H1 (cell line): ENCODE results near the gene PER2. TPM values are rescaled to one million over a fixed set of nuclear protein-coding genes. Genes with fewer than 3 reads are reported as not detected.

Experiments
- CTCF ChIA-PET: fragments of 300-600 bp; sonication (Branson Sonifier 250); formaldehyde crosslinking; loops from one replicate; lab custom pipeline; 2021; ENCODE audit not compliant: partially characterized antibody; lab: Charles Lee
- POLR2A ChIA-PET: fragments of 300-600 bp; sonication (Branson Sonifier 250); formaldehyde crosslinking; loops from one replicate; lab custom pipeline; 2021; ENCODE audit warnings: inconsistent platforms; ENCODE audit not compliant: partially characterized antibody; lab: Charles Lee
- DNase-seq, 2 experiments: peaks; one replicate each; pipeline versions ENCODE4 v3.0.0 to v3.0.0-alpha.2; 2010 to 2022; ENCODE audit warnings: low spot score in 2 of 2, low read depth in 1 of 2, mixed read lengths in 1 of 2
- FAIRE-seq: peaks from 2 replicates; lab custom pipeline; 2011; peaks lifted over from hg19 to GRCh38; lab: Jason Lieb, UNC
- H2AFZ ChIP-seq: 2 replicates; pipeline ENCODE4 v1.8.1; 2012; ENCODE audit warnings: low read length, inconsistent platforms
- H2AK5ac ChIP-seq: 2 replicates; pipeline ENCODE4 v1.6.1; 2013; ENCODE audit warnings: low read depth, low read length
- H2BK120ac ChIP-seq: replicated peaks from 2 replicates; pipeline ENCODE3; 2013; ENCODE audit warnings: low read depth, low read length, inconsistent platforms
- H2BK12ac ChIP-seq: 2 replicates; pipeline ENCODE4 v1.6.1; 2013; ENCODE audit warnings: low read depth, low read length
- H2BK15ac ChIP-seq: 2 replicates; pipeline ENCODE4 v1.6.1; 2013; ENCODE audit warnings: low read length
- H2BK20ac ChIP-seq: 2 replicates; pipeline ENCODE4 v1.6.1; 2013; ENCODE audit warnings: low read length
- H2BK5ac ChIP-seq: 2 replicates; pipeline ENCODE4 v1.6.1; 2013; ENCODE audit warnings: low read depth, low read length
- H3K14ac ChIP-seq: 2 replicates; pipeline ENCODE4 v1.6.1; 2013; ENCODE audit warnings: inconsistent platforms; ENCODE audit not compliant: insufficient read length
- H3K18ac ChIP-seq: 2 replicates; pipeline ENCODE4 v1.6.1; 2013; ENCODE audit warnings: low read length; ENCODE audit errors: extremely low read depth
- H3K23ac ChIP-seq: 2 replicates; pipeline ENCODE4 v1.6.1; 2013; ENCODE audit warnings: inconsistent platforms; ENCODE audit not compliant: insufficient read length
- H3K23me2 ChIP-seq: 2 replicates; pipeline ENCODE4 v1.6.1; 2013; ENCODE audit warnings: low read depth, low read length
- H3K27ac ChIP-seq: 2 replicates; pipeline ENCODE4 v1.6.1; 2011; ENCODE audit warnings: low read depth, low read length, inconsistent platforms
- H3K27me3 ChIP-seq, 4 experiments: replicated peaks in 1 of 4; 1 replicate in 1 of 4; 2 replicates in 3 of 4; pipeline versions ENCODE4 v1.6.1 to v1.8.1; 2011 to 2013; ENCODE audit warnings: low read length in 3 of 4, mild to moderate bottlenecking in 3 of 4, inconsistent platforms in 2 of 4, mixed read lengths in 2 of 4, moderate library complexity in 1 of 4; ENCODE audit not compliant: control insufficient read depth in 3 of 4, insufficient read depth in 3 of 4; ENCODE audit errors: extremely low read depth in 1 of 4
- H3K36me3 ChIP-seq, 4 experiments: 2 replicates each; pipeline versions ENCODE4 v1.6.1 to v1.8.1; 2011 to 2013; ENCODE audit warnings: mild to moderate bottlenecking in 4 of 4, low read length in 3 of 4, moderate library complexity in 2 of 4, control low read depth in 1 of 4, inconsistent platforms in 1 of 4; ENCODE audit not compliant: insufficient read depth in 4 of 4, control insufficient read depth in 2 of 4
- H3K4ac ChIP-seq: replicated peaks from 2 replicates; pipeline ENCODE3; 2013; ENCODE audit warnings: low read length, low read depth, mixed read lengths, inconsistent platforms; ENCODE audit not compliant: insufficient read length
- H3K4me1 ChIP-seq, 4 experiments: replicated peaks in 1 of 4; 1 replicate in 1 of 4; 2 replicates in 3 of 4; pipeline versions ENCODE4 v1.6.1 to v1.8.1; 2011 to 2013; ENCODE audit warnings: low read length in 3 of 4, inconsistent platforms in 2 of 4, mixed read lengths in 1 of 4; ENCODE audit not compliant: insufficient read depth in 4 of 4, control insufficient read depth in 3 of 4
- H3K4me2 ChIP-seq, 2 experiments: 2 replicates each; pipeline versions ENCODE4 v1.6.1 to v1.8.1; 2011 to 2013; ENCODE audit warnings: low read depth in 2 of 2, low read length in 2 of 2, control low read depth in 1 of 2, inconsistent platforms in 1 of 2, mild to moderate bottlenecking in 1 of 2; ENCODE audit not compliant: insufficient read depth in 1 of 2
- H3K4me3 ChIP-seq, 4 experiments: fragments of 200-600, 300-600 bp in 1 of 4; sonication (generic), shearing (Covaris generic), sonication (Bioruptor Twin) in 1 of 4; 2 replicates each; pipeline versions ENCODE4 v1.5.1 to v1.8.1; 2011 to 2016; ENCODE audit warnings: low read length in 4 of 4, low read depth in 3 of 4, control low read depth in 2 of 4, inconsistent platforms in 2 of 4, mild to moderate bottlenecking in 2 of 4, mixed read lengths in 1 of 4, moderate library complexity in 1 of 4; ENCODE audit not compliant: insufficient read depth in 2 of 4; ENCODE audit errors: extremely low read depth in 1 of 4
- H3K56ac ChIP-seq: replicated peaks from 2 replicates; pipeline ENCODE3; 2013; ENCODE audit warnings: low read depth, mild to moderate bottlenecking, mixed read lengths, low read length, inconsistent platforms; ENCODE audit not compliant: insufficient read length
- H3K79me1 ChIP-seq: 2 replicates; pipeline ENCODE4 v1.6.1; 2013; ENCODE audit warnings: low read depth, low read length, control low read depth
- H3K79me2 ChIP-seq, 2 experiments: 2 replicates each; pipeline versions ENCODE4 v1.6.1 to v1.8.1; 2012 to 2013; ENCODE audit warnings: low read length in 2 of 2, mild to moderate bottlenecking in 2 of 2, inconsistent platforms in 1 of 2; ENCODE audit not compliant: insufficient read depth in 2 of 2, control insufficient read depth in 1 of 2
- H3K9ac ChIP-seq, 4 experiments: replicated peaks in 1 of 4; 1 replicate in 1 of 4; 2 replicates in 3 of 4; pipeline versions ENCODE4 v1.6.1 to v1.8.1; 2011 to 2013; ENCODE audit warnings: low read depth in 3 of 4, low read length in 3 of 4, control low read depth in 2 of 4, mild to moderate bottlenecking in 2 of 4, moderate library complexity in 2 of 4, inconsistent platforms in 1 of 4; ENCODE audit errors: extremely low read depth in 1 of 4
- H3K9me3 ChIP-seq, 2 experiments: 2 replicates each; pipeline versions ENCODE4 v1.6.1 to v1.8.1; 2012 to 2013; ENCODE audit warnings: mild to moderate bottlenecking in 2 of 2, moderate library complexity in 2 of 2, control low read depth in 1 of 2, inconsistent platforms in 1 of 2, low read depth in 1 of 2, low read length in 1 of 2, mixed read lengths in 1 of 2; ENCODE audit not compliant: insufficient read depth in 2 of 2
- H4K20me1 ChIP-seq, 2 experiments: replicated peaks in 1 of 2; 2 replicates each; pipeline versions ENCODE3 to v1.8.1; 2011 to 2013; ENCODE audit warnings: inconsistent platforms in 2 of 2, low read length in 2 of 2, mild to moderate bottlenecking in 1 of 2; ENCODE audit not compliant: insufficient read depth in 2 of 2, control insufficient read depth in 1 of 2
- H4K5ac ChIP-seq: 2 replicates; pipeline ENCODE4 v1.6.1; 2013; ENCODE audit warnings: low read length, low read depth, mixed read lengths, inconsistent platforms; ENCODE audit not compliant: insufficient read length
- H4K8ac ChIP-seq: 2 replicates; pipeline ENCODE4 v1.8.0; 2013; ENCODE audit warnings: mild to moderate bottlenecking, moderate library complexity, low read length, inconsistent platforms; ENCODE audit not compliant: insufficient read depth; ENCODE audit errors: extremely low read depth
- H4K91ac ChIP-seq: replicated peaks from 2 replicates; pipeline ENCODE3; 2013; ENCODE audit warnings: low read length, mixed read lengths, inconsistent platforms; ENCODE audit not compliant: insufficient read length
- CTBP2 ChIP-seq: IDR thresholded peaks from 2 replicates; pipeline ENCODE4 v1.7.0; 2011; ENCODE audit warnings: borderline replicate concordance, mild to moderate bottlenecking, moderate library complexity, mixed read lengths, low read length; ENCODE audit not compliant: insufficient read depth, insufficient read length
- EZH2 ChIP-seq: fragments of 200-600 bp; sonication (generic); IDR thresholded peaks from 2 replicates; pipeline ENCODE4 v1.7.1; 2012; ENCODE audit warnings: low read depth, mild to moderate bottlenecking, moderate library complexity, low read length, inconsistent platforms; ENCODE audit not compliant: severe bottlenecking
- FOSL1 ChIP-seq: IDR thresholded peaks from 2 replicates; pipeline ENCODE4 v1.6.1; 2011; ENCODE audit warnings: mild to moderate bottlenecking, low read depth, low read length, moderate library complexity; ENCODE audit not compliant: insufficient read depth
- GABPA ChIP-seq: IDR thresholded peaks from 2 replicates; pipeline ENCODE4 v1.6.1; 2011; ENCODE audit warnings: mild to moderate bottlenecking, low read length, moderate library complexity, borderline replicate concordance; ENCODE audit not compliant: insufficient read depth
- GTF2F1 ChIP-seq: IDR thresholded peaks from 2 replicates; pipeline ENCODE4 v1.6.1; 2012; ENCODE audit warnings: low read depth, low read length, improper control_type of control experiment, borderline replicate concordance
- JUND ChIP-seq: IDR thresholded peaks from 2 replicates; pipeline ENCODE4 v1.6.1; 2011; ENCODE audit warnings: mild to moderate bottlenecking, improper control_type of control experiment, low read length
- NANOG ChIP-seq: IDR thresholded peaks from 2 replicates; pipeline ENCODE4 v1.6.1; 2011; ENCODE audit warnings: low read length, low read depth, mild to moderate bottlenecking, inconsistent platforms; ENCODE audit not compliant: insufficient read depth, poor library complexity, severe bottlenecking
- RNF2 ChIP-seq: fragments of 200-900, 300-1000 bp; sonication (generic); IDR thresholded peaks from 2 replicates; pipeline ENCODE4 v1.7.1; 2016; ENCODE audit warnings: borderline replicate concordance, low read depth, mild to moderate bottlenecking, antibody characterized with exemption, low read length; ENCODE audit not compliant: poor library complexity, severe bottlenecking; ENCODE audit errors: missing control alignments
- SIX5 ChIP-seq: IDR thresholded peaks from 2 replicates; pipeline ENCODE4 v1.6.1; 2011; ENCODE audit warnings: mild to moderate bottlenecking, low read depth, low read length
- TEAD4 ChIP-seq: IDR thresholded peaks from 2 replicates; pipeline ENCODE4 v1.6.1; 2012; ENCODE audit warnings: low read depth, low read length, inconsistent platforms, mixed read lengths
- WGBS, 2 experiments: shearing (Covaris generic) in 1 of 2; methylation state at CpG; one replicate each; pipeline versions ENCODE4 v1.1.6 to v1.1.7; 2013 to 2015; ENCODE audit warnings: low lambda C conversion rate in 2 of 2, mixed read lengths in 2 of 2, inconsistent platforms in 1 of 2, low coverage in 1 of 2, missing lambda C conversion rate in 1 of 2; ENCODE audit not compliant: insufficient replicate concordance in 2 of 2, insufficient coverage in 1 of 2, insufficient read length in 1 of 2; ENCODE audit errors: extremely low coverage in 1 of 2, missing lambda C conversion rate in 1 of 2; 5-methylcytosine and 5-hydroxymethylcytosine counted together
- polyA plus RNA-seq, 7 experiments: library from polyadenylated mRNA; depleted of rRNA in 3 of 7; stranded (reverse) in 5 of 7; unstranded in 2 of 7; fragments of >200 nt in 5 of 7; fragments of 200-250 nt in 2 of 7; gene quantifications; 1 replicate in 5 of 7; 2 replicates in 1 of 7; 4 replicates in 1 of 7; pipeline versions ENCODE4 v1.2.1 to v1.2.3, GENCODE V29; 2011 to 2013; ENCODE audit warnings: missing spikeins in 2 of 7, mixed read lengths in 2 of 7
- total RNA-seq: library from RNA; stranded (reverse); fragmentation: NEBNext Ultra II Directional; extraction: Animal tissue kit (Norgen Biotek cat#: 25700); gene quantifications from 2 replicates; pipeline ENCODE4 v1.2.1, GENCODE V29; 2021
- TF ChIP-seq, protein P1 (sequence below), 3 experiments: IDR thresholded peaks; 1 replicate in 2 of 3; 2 replicates in 1 of 3; pipeline versions ENCODE4 v1.5.1 to v1.6.1; 2011; ENCODE audit warnings: low read length in 3 of 3, mild to moderate bottlenecking in 3 of 3, inconsistent platforms in 2 of 3, low read depth in 1 of 3, moderate library complexity in 1 of 3; ENCODE audit not compliant: insufficient read depth in 1 of 3; ENCODE audit errors: control extremely low read depth in 1 of 3

PER2 gene
- total and polyA plus RNA-seq, 2 of the 8 experiments (the other 6 are each of a cell fraction or from before 2014, with no cell fraction given): 0.91 to 5.5 TPM

DNA sequence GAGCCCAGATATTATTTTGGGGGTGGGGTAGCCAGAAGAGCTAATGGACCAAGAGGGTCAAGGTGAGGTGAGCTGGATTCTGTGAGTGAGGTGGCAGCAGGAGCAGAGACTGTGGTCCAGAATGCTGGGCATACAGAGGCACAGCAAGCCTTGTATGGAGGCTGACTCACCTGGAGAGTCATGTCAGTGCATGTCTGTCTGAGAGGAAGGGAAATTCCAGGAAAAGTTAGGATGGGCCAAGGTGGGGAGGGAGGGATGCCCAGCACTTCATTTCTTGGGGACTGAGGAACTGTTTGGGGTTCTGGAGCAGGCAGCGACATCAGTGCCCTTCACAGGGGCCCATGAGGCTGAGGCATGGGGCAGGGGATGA lies 21.1 kb downstream of the PER2 start:
- CTCF ChIA-PET: interaction anchor here (1.2 to 17.1 kb wide), 4 partner anchors 9 to 37 kb away, joined by 3 to 298 read pairs (median 106); no protein-coding TSS in a partner anchor
- no peaks in the 10 kb centered on the region for H3K27me3 ChIP-seq
- peaks cover 0 to 2% (median 0%) of the 10 kb centered on the region in 4 experiments; a peak in 1 of 7 replicates for H3K4me1 ChIP-seq
- no peak overlapping the region for H3K4ac ChIP-seq
- no peaks in the 10 kb centered on the region for H3K23me2 ChIP-seq
- no peak overlapping the region for H2AFZ ChIP-seq
- DNase-seq: no peak
- POLR2A ChIA-PET: no interaction called here
- no peaks in the 10 kb centered on the region; a peak in 2 of 8 replicates for H3K36me3 ChIP-seq
- no peak overlapping the region for H2BK12ac ChIP-seq
- H4K20me1 ChIP-seq: no peaks in the 10 kb centered on the region
- no peak overlapping the region for H3K56ac ChIP-seq
- no peaks in the 10 kb centered on the region for H3K79me1 ChIP-seq
- no peak overlapping the region for H3K4me3 ChIP-seq
- no peak overlapping the region for H3K23ac ChIP-seq
- H2AK5ac ChIP-seq: no peak overlapping the region
- H3K14ac ChIP-seq: no peak overlapping the region
- H3K9ac ChIP-seq: no peak overlapping the region
- H3K27ac ChIP-seq: no peak overlapping the region
- no peak overlapping the region for H4K8ac ChIP-seq
- no peak overlapping the region for H2BK120ac ChIP-seq
- H2BK20ac ChIP-seq: no peak overlapping the region
- H3K79me2 ChIP-seq: no peaks in the 10 kb centered on the region
- no peak overlapping the region for H3K4me2 ChIP-seq
- H4K5ac ChIP-seq: no peak overlapping the region
- no peak overlapping the region for H3K18ac ChIP-seq
- no peaks in the 10 kb centered on the region for H3K9me3 ChIP-seq
- FAIRE-seq: no peak
- no peak overlapping the region for H4K91ac ChIP-seq
- H2BK5ac ChIP-seq: no peak overlapping the region
- no peak overlapping the region for H2BK15ac ChIP-seq
- WGBS, 2 experiments: 83% methylated on average over 1 of the region's 1 CpG; no CpG with 5 or more reads in 1 of the 2 experiments
- TF ChIP-seq GABPA (no peak), CTBP2 (no peak), GTF2F1 (no peak), FOSL1 (no peak), SIX5 (no peak), JUND (no peak), RNF2 (no peak), EZH2 (no peak), TEAD4 (no peak), NANOG (no peak)
- TF ChIP-seq, protein P1, sequence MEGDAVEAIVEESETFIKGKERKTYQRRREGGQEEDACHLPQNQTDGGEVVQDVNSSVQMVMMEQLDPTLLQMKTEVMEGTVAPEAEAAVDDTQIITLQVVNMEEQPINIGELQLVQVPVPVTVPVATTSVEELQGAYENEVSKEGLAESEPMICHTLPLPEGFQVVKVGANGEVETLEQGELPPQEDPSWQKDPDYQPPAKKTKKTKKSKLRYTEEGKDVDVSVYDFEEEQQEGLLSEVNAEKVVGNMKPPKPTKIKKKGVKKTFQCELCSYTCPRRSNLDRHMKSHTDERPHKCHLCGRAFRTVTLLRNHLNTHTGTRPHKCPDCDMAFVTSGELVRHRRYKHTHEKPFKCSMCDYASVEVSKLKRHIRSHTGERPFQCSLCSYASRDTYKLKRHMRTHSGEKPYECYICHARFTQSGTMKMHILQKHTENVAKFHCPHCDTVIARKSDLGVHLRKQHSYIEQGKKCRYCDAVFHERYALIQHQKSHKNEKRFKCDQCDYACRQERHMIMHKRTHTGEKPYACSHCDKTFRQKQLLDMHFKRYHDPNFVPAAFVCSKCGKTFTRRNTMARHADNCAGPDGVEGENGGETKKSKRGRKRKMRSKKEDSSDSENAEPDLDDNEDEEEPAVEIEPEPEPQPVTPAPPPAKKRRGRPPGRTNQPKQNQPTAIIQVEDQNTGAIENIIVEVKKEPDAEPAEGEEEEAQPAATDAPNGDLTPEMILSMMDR (IDR thresholded peaks at IDR 0.05; ENCODE audit: control extremely low read depth in 1 of 3, insufficient read depth in 1 of 3, low read depth in 1 of 3, low read length in 3 of 3): no peak
